Stimulated activated memory B cell treated with anti-CD40 and anti-IgM and Interleukin-4, amounts not matched to agents 10 μg/mL and 1 μg/mL and 100 μg/mL, for 72 hours (primary cell): ENCODE results near the gene PRPF40B.

Experiments
- ATAC-seq: fragments of 150-1000 bp; cut with Tn5 transposase; 2 replicates; pipeline ENCODE4 v1.10.0; 2021
- H3K27ac Mint-ChIP-seq: one replicate; pipeline ENCODE4 v1.8.0; 2022; ENCODE audit warnings: mild to moderate bottlenecking, mixed read lengths
- H3K27me3 Mint-ChIP-seq: one replicate; pipeline ENCODE4 v1.8.0; 2022; ENCODE audit warnings: mixed read lengths
- H3K36me3 Mint-ChIP-seq: one replicate; pipeline ENCODE4 v1.8.0; 2022; ENCODE audit warnings: mixed read lengths
- H3K4me1 Mint-ChIP-seq: one replicate; pipeline ENCODE4 v1.8.0; 2022; ENCODE audit warnings: mixed read lengths
- H3K4me3 Mint-ChIP-seq: one replicate; pipeline ENCODE4 v1.8.0; 2022; ENCODE audit warnings: mild to moderate bottlenecking, moderate library complexity, mixed read lengths
- H3K9me3 Mint-ChIP-seq: one replicate; pipeline ENCODE4 v1.8.0; 2022; ENCODE audit warnings: mixed read lengths

Gene PRPF40B

GRCh38 chr12:49658276-49658675 is 34.9 kb downstream of the PRPF40B start:
- no peaks in the 10 kb centered on the region for H3K9me3 Mint-ChIP-seq
- peaks cover 53% of the 10 kb centered on the region for H3K4me1 Mint-ChIP-seq
- no peak overlapping the region for H3K4me3 Mint-ChIP-seq
- peaks cover 80% of the 10 kb centered on the region for H3K36me3 Mint-ChIP-seq
- no peak overlapping the region for H3K27ac Mint-ChIP-seq
- ATAC-seq, result no peak
- H3K27me3 Mint-ChIP-seq, result no peaks in the 10 kb centered on the region

GRCh38 chr12:49659753-49660152 is 36.4 kb downstream of the PRPF40B start:
- H3K9me3 Mint-ChIP-seq, result no peaks in the 10 kb centered on the region
- ATAC-seq, result no peak
- H3K27ac Mint-ChIP-seq, result peak overlapping the region; percentile 94
- no peak overlapping the region for H3K4me3 Mint-ChIP-seq
- H3K27me3 Mint-ChIP-seq, result no peaks in the 10 kb centered on the region
- H3K36me3 Mint-ChIP-seq, result peaks cover 68% of the 10 kb centered on the region
- peaks cover 68% of the 10 kb centered on the region for H3K4me1 Mint-ChIP-seq

- Mint-ChIP-seq H3K4me3 (peak overlapping the region; percentile 38), H3K27ac (peak overlapping the region; percentile 94), H3K4me1 (peaks cover 82% of the 10 kb centered on the region), H3K27me3 (no peaks in the 10 kb centered on the region), H3K36me3 (peaks cover 69% of the 10 kb centered on the region), H3K9me3 (no peaks in the 10 kb centered on the region)
- peak; percentile 85 for ATAC-seq
These were observed 37.8 kb downstream of the PRPF40B start for GRCh38 chr12:49661191-49661590.

DNA sequence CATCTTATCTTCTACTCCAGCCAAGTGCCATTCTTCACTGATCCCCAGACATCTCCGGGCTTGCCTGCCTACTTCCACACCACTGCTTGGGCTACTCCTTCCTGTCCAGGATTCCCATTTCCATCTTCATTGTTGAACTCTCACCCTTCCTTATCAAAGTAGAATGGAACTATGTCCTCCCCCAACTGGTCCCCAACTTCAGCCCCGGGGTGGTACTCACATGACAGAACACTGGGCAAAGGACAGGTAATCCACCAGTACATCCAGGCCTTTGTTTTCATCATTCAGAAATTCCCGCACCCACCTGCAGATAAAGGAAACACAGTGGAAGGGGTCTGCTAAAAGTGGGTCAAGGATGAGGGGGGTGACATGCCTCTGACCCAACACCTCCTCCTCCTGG is 38.4 kb downstream of the PRPF40B start:
- Mint-ChIP-seq H3K36me3 (peaks cover 67% of the 10 kb centered on the region), H3K9me3 (no peaks in the 10 kb centered on the region), H3K27me3 (no peaks in the 10 kb centered on the region), H3K4me3 (peak overlapping the region; percentile 38), H3K27ac (peak overlapping the region; percentile 94), H3K4me1 (peaks cover 87% of the 10 kb centered on the region)
- no peak for ATAC-seq

DNA sequence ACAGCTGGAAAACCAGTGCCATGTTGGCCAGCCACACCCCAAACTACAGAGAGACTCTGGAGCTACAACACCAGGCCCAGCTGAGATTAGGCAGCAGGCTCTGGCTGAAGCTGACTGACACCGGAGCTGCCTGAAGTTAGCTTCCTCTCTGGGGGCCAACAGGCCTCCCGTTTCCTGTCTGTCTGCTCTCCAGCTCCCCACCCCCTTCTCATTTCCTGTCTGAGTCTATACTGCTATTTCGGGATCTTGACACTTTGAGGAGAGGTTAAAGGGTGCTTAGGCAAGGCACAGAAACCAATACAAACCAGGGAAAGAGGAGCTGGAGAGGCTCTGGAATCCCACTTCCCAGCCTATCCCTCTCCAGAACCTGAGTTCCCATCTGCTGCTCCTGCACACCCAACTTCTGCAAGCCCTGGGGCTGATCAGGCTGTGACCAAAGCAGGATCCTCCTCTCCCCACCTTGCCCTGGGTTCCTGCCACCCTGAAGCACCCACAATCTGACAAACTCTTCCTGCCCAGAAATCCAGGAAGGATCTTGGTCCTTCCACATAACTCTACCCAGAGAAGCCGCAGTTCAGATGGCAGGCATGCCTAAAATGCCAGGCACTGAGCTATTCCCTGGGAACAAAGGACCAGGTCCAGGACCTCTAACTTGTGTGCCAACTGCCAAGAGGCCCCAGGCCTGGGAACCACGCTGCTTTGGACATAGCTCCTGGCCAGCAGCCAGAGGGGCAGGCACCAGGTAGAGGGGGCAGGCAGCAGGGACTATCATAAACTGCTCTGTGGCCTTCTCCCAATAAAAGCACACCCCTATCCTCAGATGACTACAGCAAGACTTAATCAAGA is 39.9 kb downstream of the PRPF40B start:
- peaks cover 66% of the 10 kb centered on the region for H3K36me3 Mint-ChIP-seq

DNA sequence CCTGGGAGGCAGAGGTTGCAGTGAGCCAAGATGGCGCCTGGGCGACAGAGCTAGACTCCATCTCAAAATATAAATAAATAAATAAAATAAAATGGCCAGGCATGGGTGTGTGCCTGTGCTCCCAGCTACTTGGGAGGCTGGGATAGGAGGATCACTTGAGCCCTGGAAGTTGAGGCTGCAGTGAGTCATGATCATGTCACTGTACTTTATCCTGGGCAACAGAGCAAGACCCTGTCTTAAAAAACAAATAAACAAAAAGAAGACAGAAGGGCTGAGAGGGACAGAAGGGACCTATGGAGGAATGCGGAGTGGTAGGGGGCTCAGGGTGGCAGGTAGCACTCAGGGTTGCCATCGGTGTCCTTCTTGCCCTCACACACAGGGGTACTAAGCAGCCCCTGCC is 40.8 kb downstream of the PRPF40B start:
- Mint-ChIP-seq H3K36me3 (peaks cover 59% of the 10 kb centered on the region), H3K4me3 (no peak overlapping the region), H3K27me3 (no peaks in the 10 kb centered on the region), H3K4me1 (peaks cover 96% of the 10 kb centered on the region), H3K9me3 (no peaks in the 10 kb centered on the region), H3K27ac (peak overlapping the region; percentile 94)
- no peak for ATAC-seq

More for the DNA sequence above, 39.9 kb downstream of the PRPF40B start:
- Mint-ChIP-seq H3K4me1 (peaks cover 92% of the 10 kb centered on the region), H3K9me3 (no peaks in the 10 kb centered on the region), H3K4me3 (peak overlapping the region; percentile 63), H3K27ac (peak overlapping the region; percentile 94), H3K27me3 (no peaks in the 10 kb centered on the region)
- peak; percentile 95 for ATAC-seq

GRCh38 chr12:49664591-49665239 is 41.4 kb downstream of the PRPF40B start:
- Mint-ChIP-seq H3K9me3 (no peaks in the 10 kb centered on the region), H3K36me3 (peaks cover 56% of the 10 kb centered on the region), H3K27ac (peak overlapping the region; percentile 94), H3K4me1 (peaks cover 99% of the 10 kb centered on the region), H3K4me3 (no peak overlapping the region), H3K27me3 (no peaks in the 10 kb centered on the region)
- ATAC-seq, result no peak

- Mint-ChIP-seq H3K36me3 (peaks cover 50% of the 10 kb centered on the region), H3K4me3 (no peak overlapping the region), H3K4me1 (peaks cover 99% of the 10 kb centered on the region), H3K27me3 (no peaks in the 10 kb centered on the region), H3K27ac (peak overlapping the region; percentile 94), H3K9me3 (no peaks in the 10 kb centered on the region)
- no peak for ATAC-seq
These were observed 42.0 kb downstream of the PRPF40B start for GRCh38 chr12:49665384-49665783.

DNA sequence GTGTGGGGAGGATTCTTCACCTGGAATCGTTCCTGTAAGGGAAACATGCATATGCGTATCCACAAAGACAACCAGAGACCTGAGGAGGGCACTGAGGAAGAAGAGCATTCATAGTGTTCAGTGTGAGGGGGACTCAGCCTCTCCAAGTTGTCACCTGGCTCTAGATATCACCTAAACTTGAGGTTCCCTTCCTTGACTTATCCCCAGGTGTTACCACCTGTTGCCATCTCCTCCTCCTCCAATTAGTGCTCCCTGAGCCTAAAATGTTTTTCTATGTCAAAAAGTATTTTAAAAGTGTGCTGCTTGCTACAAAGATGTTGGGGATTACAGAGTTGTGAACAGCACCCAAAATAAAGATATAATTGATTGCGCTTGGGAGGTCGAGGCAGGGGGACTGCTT is 42.8 kb downstream of the PRPF40B start:
- Mint-ChIP-seq H3K9me3 (no peaks in the 10 kb centered on the region), H3K36me3 (peaks cover 49% of the 10 kb centered on the region), H3K4me3 (no peak overlapping the region), H3K4me1 (peaks cover 99% of the 10 kb centered on the region), H3K27me3 (no peaks in the 10 kb centered on the region), H3K27ac (peak overlapping the region; percentile 94)
- ATAC-seq, result no peak

- peaks cover 36% of the 10 kb centered on the region for H3K36me3 Mint-ChIP-seq
These were observed 44.1 kb downstream of the PRPF40B start for GRCh38 chr12:49667325-49668090.

GRCh38 chr12:49669796-49670195 is 46.4 kb downstream of the PRPF40B start:
- no peaks in the 10 kb centered on the region for H3K27me3 Mint-ChIP-seq
- no peaks in the 10 kb centered on the region for H3K9me3 Mint-ChIP-seq
- no peak for ATAC-seq
- H3K36me3 Mint-ChIP-seq, result peaks cover 33% of the 10 kb centered on the region
- H3K27ac Mint-ChIP-seq, result peak overlapping the region; percentile 94
- peak overlapping the region; percentile 40 for H3K4me3 Mint-ChIP-seq
- peaks cover 99% of the 10 kb centered on the region for H3K4me1 Mint-ChIP-seq

More at GRCh38 chr12:49667325-49668090, 44.1 kb downstream of the PRPF40B start:
- no peak for ATAC-seq
- no peaks in the 10 kb centered on the region for H3K9me3 Mint-ChIP-seq
- no peak overlapping the region for H3K4me3 Mint-ChIP-seq
- peak overlapping the region; percentile 94 for H3K27ac Mint-ChIP-seq
- no peaks in the 10 kb centered on the region for H3K27me3 Mint-ChIP-seq
- peaks cover 99% of the 10 kb centered on the region for H3K4me1 Mint-ChIP-seq

DNA sequence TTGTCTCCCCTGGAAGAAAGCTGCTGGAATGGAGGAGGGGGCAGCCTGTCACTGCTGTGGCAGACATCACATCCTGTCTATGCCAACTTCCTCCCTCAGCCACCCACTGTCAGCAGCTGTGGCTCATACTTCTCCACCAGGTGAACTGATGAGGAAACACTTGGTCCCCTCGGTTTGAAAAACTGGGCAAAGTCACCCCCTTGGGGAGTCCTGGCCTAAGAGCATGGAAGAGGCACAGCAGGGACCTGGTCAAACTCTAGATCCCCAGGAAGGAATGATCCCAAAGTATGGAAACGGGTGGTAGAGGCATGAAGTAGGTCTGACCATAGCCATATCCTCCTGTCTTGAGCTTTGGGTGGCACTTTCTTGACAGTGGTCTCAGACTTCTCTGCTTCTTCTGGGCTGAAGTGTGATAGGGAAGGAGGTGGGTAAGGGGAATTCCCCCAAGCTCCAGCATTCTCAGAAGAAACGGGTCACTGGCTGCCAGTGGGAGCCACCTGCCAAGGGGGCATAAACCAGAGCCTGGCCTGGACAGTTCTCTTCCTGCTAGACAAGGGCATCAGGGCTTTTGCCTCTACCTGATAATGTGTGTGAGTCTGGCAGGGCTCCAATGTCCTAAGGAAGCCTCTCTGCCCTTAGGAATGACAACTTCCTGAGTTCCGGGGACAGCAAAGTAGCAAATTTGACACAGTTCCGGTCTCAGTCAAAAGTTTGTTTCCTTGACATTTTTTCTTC is 47.8 kb downstream of the PRPF40B start:
- H3K4me1 Mint-ChIP-seq, result peaks cover 99% of the 10 kb centered on the region
- ATAC-seq, result peak; percentile 88
- no peaks in the 10 kb centered on the region for H3K9me3 Mint-ChIP-seq
- peak overlapping the region; percentile 94 for H3K27ac Mint-ChIP-seq
- H3K36me3 Mint-ChIP-seq, result peaks cover 26% of the 10 kb centered on the region
- peak overlapping the region; percentile 58 for H3K4me3 Mint-ChIP-seq
- no peaks in the 10 kb centered on the region for H3K27me3 Mint-ChIP-seq

DNA sequence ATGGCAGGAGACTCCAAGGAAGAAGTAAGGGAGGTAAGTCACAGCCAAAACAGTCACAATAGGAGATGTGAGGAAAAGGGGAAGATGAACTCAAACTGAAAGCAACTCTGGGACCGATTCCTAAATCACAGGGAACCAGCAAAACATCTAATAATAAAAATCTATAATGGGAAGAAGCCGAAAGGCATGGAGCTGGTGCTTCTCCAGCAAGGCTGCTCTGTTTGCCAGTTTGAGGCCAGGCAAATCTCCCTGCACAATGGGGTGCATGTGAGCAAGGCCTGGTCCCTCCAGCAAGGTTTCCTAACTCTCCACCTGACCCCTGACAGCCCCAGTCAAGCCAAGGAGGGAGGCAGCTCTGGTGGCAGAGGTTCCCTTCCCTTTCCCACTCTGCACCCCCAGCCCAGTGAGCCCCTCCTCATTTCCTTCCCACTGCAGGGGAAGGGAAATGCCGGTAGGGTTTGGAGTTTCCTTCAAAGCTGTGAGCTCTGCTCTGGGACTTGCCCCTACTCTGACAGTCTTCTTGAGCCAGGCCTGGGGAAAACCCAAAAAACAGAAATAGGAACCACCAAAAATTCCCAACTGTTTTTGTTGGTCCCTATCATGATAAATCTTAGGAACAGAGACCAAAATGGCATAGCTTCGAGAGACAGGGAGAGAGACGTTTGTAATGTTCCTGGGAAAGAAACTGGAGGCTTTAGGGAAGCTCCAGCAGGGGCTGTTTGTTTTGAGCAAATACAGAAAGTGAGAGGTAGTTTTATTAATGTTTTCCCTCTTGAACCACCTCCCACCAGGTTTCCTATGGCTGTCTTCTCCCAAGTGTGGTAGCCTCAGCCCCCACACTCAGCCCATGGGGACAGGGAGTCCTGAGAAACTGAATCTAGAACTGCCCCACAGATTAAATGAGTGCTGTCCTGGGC is 49.2 kb downstream of the PRPF40B start:
- no peak for ATAC-seq
- no peaks in the 10 kb centered on the region for H3K27me3 Mint-ChIP-seq
- H3K27ac Mint-ChIP-seq, result peak overlapping the region; percentile 94
- no peaks in the 10 kb centered on the region for H3K9me3 Mint-ChIP-seq
- H3K4me1 Mint-ChIP-seq, result peaks cover 98% of the 10 kb centered on the region
- H3K4me3 Mint-ChIP-seq, result peak overlapping the region; percentile 48
- H3K36me3 Mint-ChIP-seq, result peaks cover 16% of the 10 kb centered on the region
